RWPE2 (cell line): ENCODE measurements around the gene C8A.

Experiments
- ATAC-seq: fragments of 200-7000 bp; cut with Tn5 transposase; 3 replicates; pipeline ENCODE4 v1.9.1; 2021; ENCODE audit warnings: low read depth
- DNase-seq: peaks from one replicate; pipeline ENCODE4 v3.0.0-alpha.2; 2020; ENCODE audit warnings: low spot score
- H3K27ac ChIP-seq: fragments of 450-650 bp; 2 replicates; pipeline ENCODE4 v1.5.1; 2017; ENCODE audit warnings: mild to moderate bottlenecking; ENCODE audit not compliant: poor library complexity, severe bottlenecking
- H3K27me3 ChIP-seq: fragments of 250-450 bp; sonication (Bioruptor Pico); 2 replicates; pipeline ENCODE4 v1.5.1; 2021; ENCODE audit warnings: mild to moderate bottlenecking, moderate library complexity; ENCODE audit not compliant: insufficient read depth, poor library complexity, severe bottlenecking
- H3K36me3 ChIP-seq: fragments of 250-450 bp; sonication (Bioruptor Pico); 2 replicates; pipeline ENCODE4 v1.5.1; 2020; ENCODE audit warnings: low read depth, mild to moderate bottlenecking, moderate library complexity
- H3K4me1 ChIP-seq: fragments of 250-450 bp; sonication (Bioruptor Pico); 2 replicates; pipeline ENCODE4 v1.5.1; 2021; ENCODE audit warnings: mild to moderate bottlenecking, moderate library complexity; ENCODE audit not compliant: insufficient read depth, poor library complexity, severe bottlenecking
- H3K4me3 ChIP-seq: fragments of 250-450 bp; sonication (Bioruptor Pico); 2 replicates; pipeline ENCODE4 v1.5.1; 2021; ENCODE audit warnings: mild to moderate bottlenecking, moderate library complexity; ENCODE audit not compliant: severe bottlenecking
- H3K9me3 ChIP-seq: fragments of 250-450 bp; sonication (Bioruptor Pico); 2 replicates; pipeline ENCODE4 v1.5.1; 2021; ENCODE audit warnings: mild to moderate bottlenecking, moderate library complexity; ENCODE audit not compliant: severe bottlenecking
- CTCF ChIP-seq: fragments of 450-650 bp; IDR thresholded peaks from one replicate; pipeline ENCODE4 v1.5.1; 2017; ENCODE audit warnings: mild to moderate bottlenecking, moderate library complexity; ENCODE audit not compliant: poor library complexity, severe bottlenecking

The C8A gene

GRCh38 chr1:56845343-56845742 is 9.3 kb upstream of the C8A start:
- no peaks in the 10 kb centered on the region for H3K4me1 ChIP-seq
- DNase-seq (no peak), ATAC-seq (no peak)
- H3K27me3 ChIP-seq, result no peaks in the 10 kb centered on the region
- TF ChIP-seq CTCF, result no peak
- no peak overlapping the region for H3K27ac ChIP-seq
- no peaks in the 10 kb centered on the region for H3K9me3 ChIP-seq
- no peak overlapping the region for H3K4me3 ChIP-seq
- H3K36me3 ChIP-seq, result no peaks in the 10 kb centered on the region

GRCh38 chr1:56849750-56850149 is 4.8 kb upstream of the C8A start:
- Histone ChIP-seq H3K4me3 (no peak overlapping the region), H3K9me3 (no peaks in the 10 kb centered on the region), H3K4me1 (no peaks in the 10 kb centered on the region), H3K36me3 (no peaks in the 10 kb centered on the region), H3K27ac (no peak overlapping the region), H3K27me3 (peaks cover 6% of the 10 kb centered on the region)
- TF ChIP-seq CTCF, result no peak
- no peak for ATAC-seq
- DNase-seq, result no peak

- Histone ChIP-seq H3K4me1 (no peaks in the 10 kb centered on the region), H3K27me3 (peaks cover 9% of the 10 kb centered on the region), H3K36me3 (no peaks in the 10 kb centered on the region), H3K9me3 (no peaks in the 10 kb centered on the region), H3K4me3 (no peak overlapping the region), H3K27ac (no peak overlapping the region)
- ATAC-seq (no peak), DNase-seq (no peak)
- no peak for TF ChIP-seq CTCF
Measured at GRCh38 chr1:56850411-56850810, 4.2 kb upstream of the C8A start.

GRCh38 chr1:56850922-56851321 is 3.7 kb upstream of the C8A start:
- H3K27ac ChIP-seq, result no peak overlapping the region
- no peaks in the 10 kb centered on the region for H3K4me1 ChIP-seq
- no peaks in the 10 kb centered on the region for H3K36me3 ChIP-seq
- H3K9me3 ChIP-seq, result no peaks in the 10 kb centered on the region
- peaks cover 14% of the 10 kb centered on the region for H3K27me3 ChIP-seq
- no peak for TF ChIP-seq CTCF
- no peak overlapping the region for H3K4me3 ChIP-seq
- DNase-seq (no peak), ATAC-seq (no peak)

GRCh38 chr1:56852476-56852875 is 2.1 kb upstream of the C8A start:
- no peaks in the 10 kb centered on the region for H3K9me3 ChIP-seq
- DNase-seq (no peak), ATAC-seq (no peak)
- peaks cover 24% of the 10 kb centered on the region for H3K27me3 ChIP-seq
- H3K36me3 ChIP-seq, result no peaks in the 10 kb centered on the region
- H3K4me3 ChIP-seq, result no peak overlapping the region
- H3K27ac ChIP-seq, result no peak overlapping the region
- TF ChIP-seq CTCF, result no peak
- H3K4me1 ChIP-seq, result no peaks in the 10 kb centered on the region
